ENCODE data around the gene CWC27.
"Not testable (repeated sequence)": the region's sequence is repeated elsewhere in the genome, so short reads cannot be mapped to it uniquely, and the experiment has no call there.

The CWC27 gene

DNA sequence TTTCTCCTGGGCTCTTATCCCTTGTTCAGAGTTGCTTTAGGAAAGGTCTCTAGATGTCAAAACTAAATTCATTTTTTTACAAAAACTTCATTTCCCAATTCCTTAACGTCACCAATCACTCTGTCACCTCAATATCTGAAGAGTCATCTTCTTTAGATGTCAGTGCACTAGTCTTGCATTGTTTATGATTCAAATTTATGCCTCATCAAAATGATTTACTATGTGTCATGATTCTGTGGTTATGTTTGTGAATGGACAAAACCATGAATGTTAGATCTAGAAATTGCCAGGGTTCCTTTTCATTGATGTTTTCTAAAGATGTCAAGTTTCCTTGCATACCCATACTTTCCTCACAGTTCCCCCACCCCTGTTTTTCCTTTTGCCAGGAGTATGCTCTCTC, 21.5 kb downstream of the CWC27 start:
- Histone ChIP-seq H3K4me1 (ENCODE audit: insufficient read depth, low read length) (no peaks in the 10 kb centered on the region), H3K36me3 (ENCODE audit: insufficient read depth, low read length) (peaks cover 10% of the 10 kb centered on the region)

DNA sequence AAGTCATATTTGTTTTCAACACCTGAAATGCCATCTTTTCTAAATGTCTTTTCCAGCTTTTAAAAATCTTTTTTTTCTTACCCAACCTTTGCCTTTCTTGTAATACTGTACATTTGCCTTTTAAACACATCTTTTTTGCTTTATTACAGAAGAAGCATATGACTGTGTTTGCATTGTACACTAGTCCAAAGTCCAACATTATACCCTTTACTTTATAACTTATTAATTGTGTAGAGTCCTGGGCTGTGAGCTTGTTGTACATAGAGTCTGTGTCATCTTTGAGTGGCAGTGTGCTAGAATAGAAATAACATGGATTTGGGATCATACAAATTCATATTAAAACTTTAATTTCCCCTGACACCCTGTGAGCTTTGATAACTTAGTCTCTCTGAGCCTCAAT, 23.7 kb downstream of the CWC27 start:
- Histone ChIP-seq H3K36me3 (ENCODE audit: insufficient read depth, low read length) (peaks cover 7% of the 10 kb centered on the region), H3K9me3 (ENCODE audit: low read length) (no peaks in the 10 kb centered on the region), H3K27me3 (ENCODE audit: control insufficient read depth in 1 of 2, insufficient read depth in 2 of 2, low read length in 2 of 2) (no peaks in the 10 kb centered on the region), H3K9ac (ENCODE audit: low read length) (no peak overlapping the region), H3K4me3 (ENCODE audit: low read depth in 1 of 2, low read length in 2 of 2) (no peak overlapping the region), H3K4me1 (ENCODE audit: insufficient read depth, low read length) (no peaks in the 10 kb centered on the region), H3K27ac (ENCODE audit: low read depth, low read length) (no peak overlapping the region)

More for the DNA sequence above, 21.5 kb downstream of the CWC27 start:
- Histone ChIP-seq H3K27ac (ENCODE audit: low read depth, low read length) (no peak overlapping the region), H3K9ac (ENCODE audit: low read length) (no peak overlapping the region), H3K27me3 (ENCODE audit: control insufficient read depth in 1 of 2, insufficient read depth in 2 of 2, low read length in 2 of 2) (no peaks in the 10 kb centered on the region), H3K4me3 (ENCODE audit: low read depth in 1 of 2, low read length in 2 of 2) (no peak overlapping the region), H3K9me3 (ENCODE audit: low read length) (no peaks in the 10 kb centered on the region)

DNA sequence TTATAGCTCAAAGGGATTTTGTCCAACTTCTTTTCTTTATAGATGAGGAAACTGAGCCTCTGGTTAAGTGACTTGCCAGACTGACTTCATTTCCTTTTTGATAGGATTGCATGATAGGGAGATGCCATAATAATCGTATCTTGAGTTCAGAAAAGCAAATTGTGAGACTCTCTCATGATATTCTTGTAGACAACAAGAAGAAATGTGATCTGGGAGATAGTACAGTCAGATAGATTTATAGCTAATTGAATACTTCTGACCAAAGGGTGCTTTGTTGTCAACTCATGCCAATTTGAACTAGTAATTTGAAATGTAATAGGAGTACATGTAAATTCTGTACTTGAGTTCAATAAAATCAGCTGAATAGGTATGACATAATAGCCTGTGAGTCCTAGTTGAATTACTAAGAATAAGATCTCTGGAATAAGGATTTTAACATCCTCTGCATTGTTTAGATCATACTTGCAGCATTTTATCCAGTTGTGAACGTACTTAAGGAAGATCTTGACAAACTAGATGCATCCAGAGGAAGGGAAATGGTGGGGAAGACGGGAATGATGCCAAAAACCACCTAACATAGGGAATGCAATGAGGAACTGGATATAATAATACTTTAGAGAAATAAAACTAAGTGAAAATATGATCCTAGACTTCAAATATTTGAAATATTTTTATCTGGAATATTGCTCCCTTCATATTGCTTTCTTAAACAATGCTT, 25.5 kb downstream of the CWC27 start:
- H3K9me3 ChIP-seq (ENCODE audit: low read length): no peaks in the 10 kb centered on the region
- no peak overlapping the region for H3K4me3 ChIP-seq (ENCODE audit: low read depth in 1 of 2, low read length in 2 of 2)
- no peaks in the 10 kb centered on the region for H3K4me1 ChIP-seq (ENCODE audit: insufficient read depth, low read length)
- peaks cover 7% of the 10 kb centered on the region for H3K36me3 ChIP-seq (ENCODE audit: insufficient read depth, low read length)
- H3K9ac ChIP-seq (ENCODE audit: low read length): no peak overlapping the region
- H3K27ac ChIP-seq (ENCODE audit: low read depth, low read length): no peak overlapping the region
- no peaks in the 10 kb centered on the region for H3K27me3 ChIP-seq (ENCODE audit: control insufficient read depth in 1 of 2, insufficient read depth in 2 of 2, low read length in 2 of 2)

DNA sequence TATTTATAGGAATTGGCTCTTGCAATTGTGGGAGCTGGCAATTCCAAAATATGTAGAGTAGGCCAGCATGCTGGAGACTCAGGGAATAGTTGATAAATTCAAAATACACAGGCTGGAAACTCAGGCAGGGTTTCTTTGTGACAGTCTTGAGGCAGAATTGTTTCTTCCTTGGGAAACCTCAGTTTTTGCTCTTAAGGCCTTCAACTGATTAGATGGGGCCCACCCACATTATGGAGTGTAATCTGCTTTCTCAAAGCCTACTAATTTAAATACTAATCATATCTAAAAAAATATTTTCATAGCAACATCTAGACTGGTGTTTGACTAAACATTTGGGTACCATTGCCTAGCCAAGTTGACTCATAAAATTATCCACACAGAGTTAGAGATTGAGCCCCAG, 27.6 kb downstream of the CWC27 start:
- H3K27ac ChIP-seq (ENCODE audit: low read depth, low read length): no peak overlapping the region
- no peaks in the 10 kb centered on the region for H3K4me1 ChIP-seq (ENCODE audit: insufficient read depth, low read length)
- H3K4me3 ChIP-seq (ENCODE audit: low read depth in 1 of 2, low read length in 2 of 2): no peak overlapping the region
- H3K9me3 ChIP-seq (ENCODE audit: low read length): no peaks in the 10 kb centered on the region
- no peaks in the 10 kb centered on the region for H3K36me3 ChIP-seq (ENCODE audit: insufficient read depth, low read length)
- H3K9ac ChIP-seq (ENCODE audit: low read length): no peak overlapping the region
- H3K27me3 ChIP-seq (ENCODE audit: control insufficient read depth in 1 of 2, insufficient read depth in 2 of 2, low read length in 2 of 2): no peaks in the 10 kb centered on the region

DNA sequence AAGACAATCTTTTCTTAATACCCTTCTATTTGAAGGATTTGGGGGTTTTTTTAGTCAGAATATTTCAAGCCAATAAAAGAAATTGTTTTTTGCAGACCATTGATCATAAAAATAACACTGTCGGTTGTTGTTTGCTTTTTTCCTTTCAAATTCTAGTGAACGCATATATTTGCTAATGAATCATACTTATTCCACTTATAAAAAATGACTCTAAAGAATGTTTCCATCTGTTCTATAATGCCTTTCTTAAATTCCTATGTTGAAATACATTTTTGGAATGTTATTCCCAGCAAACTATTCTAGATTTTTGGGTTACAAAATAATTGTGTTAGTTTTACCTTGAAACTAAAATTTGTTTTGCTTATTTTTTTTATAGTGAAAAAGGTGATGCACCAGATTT, 32.2 kb downstream of the CWC27 start:
- Histone ChIP-seq H3K27me3 (ENCODE audit: control insufficient read depth in 1 of 2, insufficient read depth in 2 of 2, low read length in 2 of 2) (no peaks in the 10 kb centered on the region), H3K9me3 (ENCODE audit: low read length) (no peaks in the 10 kb centered on the region), H3K9ac (ENCODE audit: low read length) (no peak overlapping the region), H3K36me3 (ENCODE audit: insufficient read depth, low read length) (no peaks in the 10 kb centered on the region), H3K4me3 (ENCODE audit: low read depth in 1 of 2, low read length in 2 of 2) (no peak overlapping the region), H3K4me1 (ENCODE audit: insufficient read depth, low read length) (no peaks in the 10 kb centered on the region), H3K27ac (ENCODE audit: low read depth, low read length) (no peak overlapping the region)

DNA sequence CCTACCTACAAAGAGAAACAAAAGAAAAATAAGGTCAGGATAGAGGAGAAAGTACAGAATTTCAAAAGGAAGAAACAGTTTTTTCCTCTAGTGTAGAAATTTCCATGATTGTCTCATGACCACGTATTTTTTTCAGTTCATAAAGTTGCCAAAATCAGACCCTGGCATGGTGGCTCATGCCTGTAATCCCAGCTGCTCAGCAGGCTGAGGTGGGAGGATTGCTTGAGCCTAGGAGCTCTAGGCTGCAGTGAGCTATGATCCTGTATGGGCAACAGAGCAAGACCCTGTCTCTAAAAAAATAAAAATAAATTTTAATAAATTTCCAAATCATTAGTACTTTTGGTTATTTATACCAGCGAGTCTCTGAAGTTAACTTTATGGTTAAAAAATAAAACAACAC, 37.8 kb downstream of the CWC27 start:
- H3K27me3 ChIP-seq (ENCODE audit: control insufficient read depth in 1 of 2, insufficient read depth in 2 of 2, low read length in 2 of 2): no peaks in the 10 kb centered on the region
- H3K4me1 ChIP-seq (ENCODE audit: insufficient read depth, low read length): no peaks in the 10 kb centered on the region
- no peaks in the 10 kb centered on the region for H3K36me3 ChIP-seq (ENCODE audit: insufficient read depth, low read length)
- no peak overlapping the region for H3K4me3 ChIP-seq (ENCODE audit: low read depth in 1 of 2, low read length in 2 of 2)
- H3K9me3 ChIP-seq (ENCODE audit: low read length): no peaks in the 10 kb centered on the region
- H3K9ac ChIP-seq (ENCODE audit: low read length): no peak overlapping the region
- no peak overlapping the region for H3K27ac ChIP-seq (ENCODE audit: low read depth, low read length)

DNA sequence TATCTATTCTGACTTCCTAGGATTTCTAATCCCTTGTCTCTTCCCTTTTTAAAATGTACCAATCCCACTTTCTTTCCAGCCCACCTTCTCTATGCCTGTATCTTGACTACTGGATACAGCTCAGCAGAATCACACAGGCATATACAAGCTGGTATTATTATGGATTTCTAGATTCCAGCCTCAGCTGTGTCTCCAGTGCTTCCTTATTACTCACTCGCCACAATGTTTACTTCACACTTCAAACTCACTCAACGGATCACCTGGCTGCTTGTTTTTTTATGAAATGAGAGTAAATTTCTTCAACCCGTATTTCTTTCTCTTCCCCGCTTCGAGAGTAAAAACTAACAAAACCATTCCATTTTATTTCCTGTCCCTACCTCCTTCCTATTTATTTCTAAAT, 38.8 kb downstream of the CWC27 start:
- Histone ChIP-seq H3K27me3 (ENCODE audit: control insufficient read depth in 1 of 2, insufficient read depth in 2 of 2, low read length in 2 of 2) (no peaks in the 10 kb centered on the region), H3K9me3 (ENCODE audit: low read length) (no peaks in the 10 kb centered on the region), H3K4me1 (ENCODE audit: insufficient read depth, low read length) (no peaks in the 10 kb centered on the region), H3K27ac (ENCODE audit: low read depth, low read length) (no peak overlapping the region), H3K4me3 (ENCODE audit: low read depth in 1 of 2, low read length in 2 of 2) (no peak overlapping the region), H3K36me3 (ENCODE audit: insufficient read depth, low read length) (no peaks in the 10 kb centered on the region), H3K9ac (ENCODE audit: low read length) (no peak overlapping the region)

DNA sequence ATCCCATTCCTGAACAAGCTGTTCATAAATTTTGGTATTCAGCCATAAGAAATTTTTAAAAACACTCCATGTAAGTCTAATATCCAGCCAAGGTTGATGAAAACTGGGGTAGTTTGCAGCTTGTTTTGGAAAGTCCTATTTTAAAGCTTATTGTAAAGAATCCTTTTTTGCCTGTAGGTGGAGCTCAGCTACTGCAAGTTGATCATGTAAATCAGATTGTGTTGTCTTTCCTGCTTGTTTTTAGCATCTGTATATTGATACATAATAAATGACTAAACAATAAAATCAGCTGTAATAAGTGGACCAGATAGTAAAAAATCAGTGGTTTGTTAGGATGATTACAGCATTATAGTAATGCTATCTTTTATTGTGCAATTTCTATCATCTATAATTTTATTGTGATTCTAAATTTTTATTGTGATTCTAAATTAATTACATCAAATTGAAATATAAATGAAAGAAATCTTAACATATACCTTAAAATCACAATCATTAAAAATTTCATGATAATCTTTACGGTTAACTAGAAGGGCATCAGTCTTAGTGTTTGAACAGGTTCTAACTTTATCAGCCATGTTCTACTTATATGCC, 42.4 kb downstream of the CWC27 start:
- H3K36me3 ChIP-seq (ENCODE audit: insufficient read depth, low read length): no peaks in the 10 kb centered on the region
- no peaks in the 10 kb centered on the region for H3K27me3 ChIP-seq (ENCODE audit: control insufficient read depth in 1 of 2, insufficient read depth in 2 of 2, low read length in 2 of 2)
- H3K4me1 ChIP-seq (ENCODE audit: insufficient read depth, low read length): no peaks in the 10 kb centered on the region
- no peak overlapping the region for H3K9ac ChIP-seq (ENCODE audit: low read length)
- H3K4me3 ChIP-seq (ENCODE audit: low read depth in 1 of 2, low read length in 2 of 2): no peak overlapping the region
- H3K27ac ChIP-seq (ENCODE audit: low read depth, low read length): no peak overlapping the region
- H3K9me3 ChIP-seq (ENCODE audit: low read length): no peaks in the 10 kb centered on the region

DNA sequence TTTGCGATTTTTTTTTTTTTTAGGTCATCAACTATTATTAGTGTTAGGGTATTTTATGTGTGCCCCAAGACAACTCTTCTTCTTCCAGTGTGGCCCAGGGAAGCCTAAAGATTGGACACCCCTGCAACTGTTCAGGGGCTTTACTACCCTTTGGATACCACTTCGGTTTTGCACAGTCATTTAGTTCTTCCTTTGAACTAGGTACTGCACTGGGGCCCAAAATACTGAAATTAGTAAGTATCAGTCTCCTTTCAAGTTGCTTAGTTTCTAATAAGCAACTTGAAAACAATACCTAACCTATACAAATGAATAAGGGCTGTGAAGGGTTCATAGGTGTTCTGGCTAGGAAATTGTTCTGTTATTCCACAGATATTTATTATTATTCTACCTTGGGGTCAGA, 45.3 kb downstream of the CWC27 start:
- no peaks in the 10 kb centered on the region for H3K9me3 ChIP-seq (ENCODE audit: low read length)
- no peak overlapping the region for H3K4me3 ChIP-seq (ENCODE audit: low read depth in 1 of 2, low read length in 2 of 2)
- no peaks in the 10 kb centered on the region for H3K36me3 ChIP-seq (ENCODE audit: insufficient read depth, low read length)
- H3K27me3 ChIP-seq (ENCODE audit: control insufficient read depth in 1 of 2, insufficient read depth in 2 of 2, low read length in 2 of 2): no peaks in the 10 kb centered on the region
- H3K27ac ChIP-seq (ENCODE audit: low read depth, low read length): no peak overlapping the region
- H3K9ac ChIP-seq (ENCODE audit: low read length): no peak overlapping the region
- no peaks in the 10 kb centered on the region for H3K4me1 ChIP-seq (ENCODE audit: insufficient read depth, low read length)

DNA sequence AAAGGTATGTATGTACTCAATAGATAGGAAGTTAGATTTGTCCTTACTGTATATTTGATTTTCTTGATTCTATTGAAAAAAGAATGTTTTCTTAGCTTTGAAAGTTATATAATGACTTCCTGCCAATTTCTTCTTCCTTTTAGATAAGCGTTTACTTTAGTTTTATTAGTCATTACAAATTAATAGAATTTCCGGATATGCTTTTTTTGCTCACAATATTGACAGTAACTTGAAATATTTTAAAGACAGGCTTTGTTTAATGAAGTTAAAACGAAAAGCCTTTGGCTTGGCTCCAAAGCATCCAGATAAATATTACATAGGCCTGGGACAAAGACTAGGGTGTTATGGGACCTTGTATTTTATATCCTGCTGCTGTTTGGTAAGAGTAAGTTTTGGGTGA, 49.5 kb downstream of the CWC27 start:
- Histone ChIP-seq H3K9ac (ENCODE audit: low read length) (no peak overlapping the region), H3K9me3 (ENCODE audit: low read length) (no peaks in the 10 kb centered on the region), H3K27me3 (ENCODE audit: control insufficient read depth in 1 of 2, insufficient read depth in 2 of 2, low read length in 2 of 2) (no peaks in the 10 kb centered on the region), H3K4me3 (ENCODE audit: low read depth in 1 of 2, low read length in 2 of 2) (no peak overlapping the region), H3K27ac (ENCODE audit: low read depth, low read length) (no peak overlapping the region), H3K36me3 (ENCODE audit: insufficient read depth, low read length) (no peaks in the 10 kb centered on the region), H3K4me1 (ENCODE audit: insufficient read depth, low read length) (no peaks in the 10 kb centered on the region)

DNA sequence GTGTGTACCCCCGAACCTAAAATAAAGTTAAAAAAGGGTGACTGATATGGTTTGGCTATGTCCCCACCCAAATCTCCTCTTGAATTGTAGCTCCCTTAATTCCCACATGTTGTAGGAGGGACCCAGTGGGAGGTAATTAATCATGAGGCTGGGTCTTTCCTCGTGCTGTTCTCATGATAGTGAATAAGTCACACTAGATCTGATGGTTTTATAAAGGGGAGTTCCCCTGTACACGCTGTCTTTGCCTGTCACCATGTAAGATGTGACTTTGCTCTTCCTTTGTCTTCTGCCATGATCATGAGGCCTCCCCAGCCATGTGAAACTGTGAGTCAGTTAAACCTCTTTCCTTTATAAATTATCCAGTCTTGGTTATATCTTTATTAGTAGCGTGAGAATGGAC, 50.6 kb downstream of the CWC27 start:
- not testable (repeated sequence) for H3K27me3 ChIP-seq (ENCODE audit: control insufficient read depth in 1 of 2, insufficient read depth in 2 of 2, low read length in 2 of 2); H3K4me3 ChIP-seq (ENCODE audit: low read depth in 1 of 2, low read length in 2 of 2); H3K9ac ChIP-seq (ENCODE audit: low read length); H3K4me1 ChIP-seq (ENCODE audit: insufficient read depth, low read length); H3K36me3 ChIP-seq (ENCODE audit: insufficient read depth, low read length); H3K9me3 ChIP-seq (ENCODE audit: low read length); H3K27ac ChIP-seq (ENCODE audit: low read depth, low read length)

DNA sequence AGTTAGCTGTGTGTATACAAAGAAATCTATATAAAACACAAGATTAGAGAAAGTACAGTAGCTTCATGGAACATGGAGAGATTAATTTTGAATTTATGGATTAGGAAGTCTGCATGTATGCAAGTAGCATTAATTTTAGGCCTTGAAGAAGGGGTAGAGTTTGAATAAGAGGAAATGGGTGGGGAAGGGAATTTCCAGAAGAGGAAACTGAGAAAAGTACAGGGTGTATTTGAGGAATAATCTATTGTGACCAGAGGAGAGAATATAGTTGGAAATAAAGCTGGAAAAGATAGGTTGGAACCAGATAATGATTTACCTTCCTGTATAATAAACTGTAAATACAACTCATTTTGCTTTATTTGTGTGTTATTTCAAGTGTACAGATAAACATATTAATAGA, 53.6 kb downstream of the CWC27 start:
- Histone ChIP-seq H3K4me3 (ENCODE audit: low read depth in 1 of 2, low read length in 2 of 2) (no peak overlapping the region), H3K9ac (ENCODE audit: low read length) (no peak overlapping the region), H3K4me1 (ENCODE audit: insufficient read depth, low read length) (no peaks in the 10 kb centered on the region), H3K27ac (ENCODE audit: low read depth, low read length) (no peak overlapping the region), H3K27me3 (ENCODE audit: control insufficient read depth in 1 of 2, insufficient read depth in 2 of 2, low read length in 2 of 2) (no peaks in the 10 kb centered on the region), H3K9me3 (ENCODE audit: low read length) (no peaks in the 10 kb centered on the region), H3K36me3 (ENCODE audit: insufficient read depth, low read length) (no peaks in the 10 kb centered on the region)

Data from muscle layer of colon (tissue), 2 donors.